ENCODE data around the gene ADM5. TPM values are rescaled to one million over a fixed set of nuclear protein-coding genes. Genes with fewer than 3 reads are reported as not detected.

ADM5 gene
- polyA plus RNA-seq, 1 donor, result 1.3 TPM

- peak; percentile 92 for DNase-seq
Observed at GRCh38 chr19:49680421-49681351, 8.7 kb upstream of the ADM5 start.

GRCh38 chr19:49681830-49682229 is 7.6 kb upstream of the ADM5 start:
- no peak for DNase-seq

DNA sequence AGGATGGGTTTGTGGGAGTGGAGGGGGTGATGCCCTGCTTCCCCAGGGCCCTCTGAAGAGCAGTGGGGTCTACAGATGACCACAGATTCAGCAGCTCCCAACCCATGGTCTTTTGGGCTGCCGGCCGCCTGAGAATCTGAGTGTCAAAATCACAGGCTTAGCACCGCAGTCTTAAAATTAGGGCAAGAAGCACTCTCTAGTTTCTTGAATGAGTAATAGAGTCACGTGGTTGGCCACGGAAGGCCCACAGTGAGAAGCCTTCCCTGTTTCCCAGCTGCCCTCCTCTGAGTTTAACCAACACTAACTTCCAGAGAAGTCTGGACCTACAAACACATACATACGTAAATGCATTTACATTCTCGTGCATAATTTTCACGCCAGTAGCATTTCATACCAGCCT is 7.1 kb upstream of the ADM5 start:
- no peak for DNase-seq

GRCh38 chr19:49683814-49684250 is 5.6 kb upstream of the ADM5 start:
- no peak for DNase-seq

DNA sequence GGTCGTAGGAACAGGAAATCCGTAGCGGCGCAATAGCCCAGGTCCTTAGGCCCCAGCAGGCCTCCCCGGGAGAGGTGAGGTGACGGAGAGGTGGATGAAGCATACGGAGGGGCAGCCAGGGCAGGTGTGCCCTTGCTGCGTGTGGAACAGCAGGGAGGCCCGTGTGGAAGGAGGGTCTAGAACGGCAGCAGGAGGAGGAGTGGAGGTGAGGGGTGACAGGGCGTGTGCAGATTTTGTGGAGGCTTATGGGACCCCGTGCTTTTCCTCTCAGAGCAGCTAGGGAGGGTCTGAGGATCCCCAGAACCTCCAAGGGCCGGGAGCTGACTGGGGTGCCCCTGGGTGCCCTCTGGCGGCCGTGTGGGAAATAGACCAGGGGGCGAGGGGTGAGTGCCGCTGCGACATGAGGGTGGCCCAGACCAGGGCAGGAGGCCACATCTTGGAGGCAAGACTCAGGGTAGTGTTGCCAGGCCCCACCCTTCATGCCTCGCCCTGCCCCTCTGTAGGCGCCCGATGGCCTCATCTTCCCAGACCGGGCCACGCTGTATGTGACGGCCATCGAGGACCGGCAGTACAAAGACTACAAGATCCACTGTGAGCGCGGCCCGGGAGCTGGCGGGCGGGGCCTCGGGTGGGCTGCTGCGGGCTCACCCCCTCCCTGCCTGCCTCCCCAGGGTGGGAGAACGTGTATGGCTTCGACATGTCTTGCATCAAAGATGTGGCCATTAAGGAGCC is 5.0 kb upstream of the ADM5 start:
- DNase-seq, result no peak

GRCh38 chr19:49684983-49685553 is 4.3 kb upstream of the ADM5 start:
- DNase-seq, result no peak

GRCh38 chr19:49685845-49686332 is 3.5 kb upstream of the ADM5 start:
- DNase-seq, result no peak

DNA sequence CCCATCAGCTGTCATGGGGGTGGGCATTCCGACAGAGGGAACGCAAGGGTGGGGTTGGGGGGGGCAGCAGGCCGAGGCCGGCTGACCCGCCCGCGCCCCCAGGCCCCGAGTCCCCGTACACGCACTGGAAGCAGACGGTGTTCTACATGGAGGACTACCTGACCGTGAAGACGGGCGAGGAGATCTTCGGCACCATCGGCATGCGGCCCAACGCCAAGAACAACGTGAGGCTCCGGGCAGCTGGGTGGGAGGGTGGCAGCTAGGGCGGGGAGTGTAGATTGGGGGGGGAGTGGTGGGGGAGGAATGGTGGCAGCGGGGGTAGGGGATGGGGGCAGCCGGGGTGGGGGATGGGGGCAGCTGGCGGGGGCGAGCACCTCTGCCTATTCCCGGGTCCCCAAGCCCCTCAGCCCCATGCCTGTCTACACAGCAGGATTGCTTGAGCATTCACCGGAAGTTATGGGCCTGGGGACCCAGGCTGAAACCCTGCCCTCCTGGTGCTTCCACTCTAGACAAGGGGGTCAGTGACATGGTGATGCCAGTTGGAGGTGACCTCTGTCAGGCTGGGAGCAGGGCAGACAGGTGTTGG is 2.8 kb upstream of the ADM5 start:
- no peak for DNase-seq

GRCh38 chr19:49687150-49687549 is 2.2 kb upstream of the ADM5 start:
- DNase-seq, result no peak

DNA sequence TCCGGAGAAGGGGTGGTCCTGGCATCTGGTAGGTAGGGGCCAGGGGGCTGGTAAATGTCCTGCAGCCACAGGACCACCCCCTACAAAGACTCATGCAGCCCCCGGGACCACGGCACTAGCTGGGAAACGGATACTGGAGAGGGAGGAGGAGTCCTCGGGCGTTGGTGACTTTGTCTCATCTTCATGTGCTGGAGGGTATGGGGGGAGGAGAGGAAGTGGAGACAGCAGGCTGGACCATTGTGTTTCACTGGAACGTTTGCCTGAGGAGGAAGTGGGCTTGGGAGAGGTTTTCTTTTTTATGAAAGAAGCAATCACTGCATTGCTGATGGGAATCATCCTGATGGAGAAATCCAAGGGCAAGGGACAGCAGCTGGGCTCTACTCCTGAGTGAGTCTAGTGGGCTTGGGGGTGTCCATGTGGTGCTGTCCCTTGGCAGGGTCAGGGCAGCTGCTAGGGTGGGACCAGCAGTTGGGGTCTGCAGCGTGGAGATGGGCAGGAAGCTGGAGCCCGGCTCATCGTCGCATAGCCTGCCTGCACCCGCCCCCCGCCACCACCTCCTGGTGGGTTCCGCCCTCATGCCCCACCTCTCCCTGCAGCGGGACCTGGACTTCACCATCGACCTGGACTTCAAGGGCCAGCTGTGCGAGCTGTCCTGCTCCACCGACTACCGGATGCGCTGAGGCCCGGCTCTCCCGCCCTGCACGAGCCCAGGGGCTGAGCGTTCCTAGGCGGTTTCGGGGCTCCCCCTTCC is 1.7 kb upstream of the ADM5 start:
- DNase-seq, result no peak

DNA sequence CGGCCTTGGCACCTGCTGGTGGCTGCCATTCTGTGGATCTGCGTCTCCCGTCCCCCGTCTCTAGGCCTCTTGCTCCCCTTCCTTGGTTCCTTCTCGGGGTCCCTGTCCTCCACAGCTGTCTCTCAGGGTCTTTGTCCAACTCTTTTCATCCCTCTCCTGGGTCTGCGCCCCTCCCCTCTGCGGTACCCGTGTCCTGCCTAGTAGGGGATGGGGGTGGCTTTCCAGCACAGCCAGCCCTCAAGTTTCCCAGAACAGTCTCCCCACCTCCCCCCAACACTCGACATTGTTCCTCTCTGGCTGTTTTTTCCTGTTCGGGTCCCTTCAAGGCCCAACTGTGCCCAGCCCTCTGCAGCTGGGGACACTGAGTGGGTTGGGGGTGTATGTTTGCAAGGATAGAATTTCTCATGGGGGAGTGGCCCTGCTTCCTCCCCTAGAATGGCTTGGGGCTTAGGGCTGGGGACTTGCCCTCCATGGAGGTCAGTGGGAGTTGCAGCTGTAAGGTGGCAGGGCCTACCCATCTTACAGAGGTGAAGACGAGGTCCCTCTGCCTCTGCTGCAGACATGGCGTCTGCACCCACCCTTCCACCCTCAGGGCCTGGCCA is 762 bp upstream of the ADM5 start:
- no peak for DNase-seq

GRCh38 chr19:49690079-49690655 is 773 bp downstream of the ADM5 start:
- no peak for DNase-seq

GRCh38 chr19:49690656-49691242 is 1.4 kb downstream of the ADM5 start, which contains the start of gene CPT1C:
CPT1C (plus strand) TSS chr19:49691116; CDS start chr19:49692253, 1,137 bp downstream.
- peak; percentile 70 for DNase-seq

GRCh38 chr19:49691243-49692146 is 2.1 kb downstream of the ADM5 start:
- peak; percentile 75 for DNase-seq

- DNase-seq, result no peak
Observed at GRCh38 chr19:49692147-49692506, 2.7 kb downstream of the ADM5 start.

DNA sequence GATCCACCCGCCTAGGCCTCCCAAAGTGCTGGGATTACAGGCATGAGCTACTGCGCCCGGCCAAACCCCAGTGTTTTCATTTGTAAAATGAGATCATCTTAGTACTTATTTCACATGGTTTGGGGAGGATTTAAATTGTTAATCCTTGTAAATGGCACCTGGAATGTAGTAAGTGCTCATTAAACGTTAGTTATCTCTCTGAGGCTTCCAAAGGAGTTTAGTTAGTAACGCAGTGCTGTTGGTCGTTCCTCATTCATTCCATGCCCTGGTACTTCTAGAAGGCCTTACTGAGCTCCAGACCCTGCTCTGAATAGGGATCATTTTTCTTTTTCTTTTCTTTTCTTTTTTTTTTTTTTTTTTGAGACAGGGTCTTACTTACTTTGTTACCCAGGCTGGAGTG is 6.7 kb downstream of the ADM5 start:
- DNase-seq, result no peak

- DNase-seq, result no peak
Observed at GRCh38 chr19:49696865-49697264, 7.5 kb downstream of the ADM5 start.

GRCh38 chr19:49699364-49699763 is 10.0 kb downstream of the ADM5 start:
- DNase-seq, result no peak

DNA sequence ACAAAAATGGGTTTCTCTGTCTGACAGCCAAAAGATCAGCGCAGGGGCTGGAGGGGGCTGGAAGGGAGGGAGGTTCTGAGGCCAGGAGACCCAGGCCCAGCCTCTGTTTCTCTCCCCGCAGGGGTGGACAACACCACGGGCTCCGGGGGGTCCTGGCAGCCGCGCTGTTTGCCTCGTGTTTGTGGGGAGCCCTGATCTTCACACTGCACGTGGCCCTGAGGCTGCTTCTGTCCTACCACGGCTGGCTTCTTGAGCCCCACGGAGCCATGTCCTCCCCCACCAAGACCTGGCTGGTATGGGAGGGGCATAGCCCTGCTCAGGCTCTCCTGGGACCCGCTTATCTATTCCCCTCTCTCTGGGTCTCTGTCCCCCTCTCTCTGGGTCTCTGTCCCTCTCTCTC is 11.2 kb downstream of the ADM5 start:
- no peak for DNase-seq
